Fibroblast of skin of right quadriceps (primary cell): ENCODE results near the gene CYS1.
"Not testable (repeated sequence)": the region's sequence is repeated elsewhere in the genome, so short reads cannot be mapped to it uniquely, and the experiment has no call there.

Experiments
- DNase-seq: peaks from one replicate; pipeline ENCODE4 v3.0.0-alpha.2; 2013

Gene CYS1

DNA sequence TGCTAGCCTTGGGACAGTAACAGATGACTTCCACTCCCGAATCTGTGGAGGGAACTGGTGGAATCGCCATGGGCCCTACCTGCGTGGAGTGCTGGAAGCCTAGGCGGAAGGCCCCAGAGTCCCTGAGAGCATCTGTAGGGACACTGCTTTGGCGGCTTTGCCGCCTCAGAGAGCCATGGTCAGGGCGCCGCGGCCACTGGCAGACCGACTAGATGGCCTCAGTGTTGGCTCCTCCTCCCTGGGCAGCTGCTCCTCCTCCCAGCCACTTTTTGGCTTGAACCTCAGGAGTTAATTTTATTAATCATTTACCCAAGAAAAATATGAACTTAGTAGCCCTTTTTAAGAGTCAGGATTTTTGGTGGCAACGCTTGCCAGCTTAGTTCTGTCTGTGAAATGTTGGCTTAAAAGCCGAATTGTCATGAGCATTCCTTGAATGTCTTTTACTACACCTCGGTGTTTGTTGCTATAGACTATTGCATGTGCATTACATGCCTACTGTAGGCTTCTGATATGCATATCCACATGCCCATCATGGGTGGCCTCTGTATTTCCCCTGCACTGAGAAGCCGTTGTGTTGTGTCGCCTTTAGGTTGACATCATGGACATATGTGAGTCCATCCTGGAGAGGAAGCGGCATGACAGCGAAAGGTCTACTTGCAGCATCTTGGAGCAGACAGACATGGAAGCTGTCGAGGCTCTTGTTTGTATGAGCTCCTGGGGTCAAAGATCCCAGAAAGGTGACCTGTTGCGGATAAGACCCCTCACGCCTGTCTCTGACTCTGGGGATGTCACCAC, 34.5 kb downstream of the CYS1 start:
- DNase-seq = no peak

- peak; percentile 88 for DNase-seq
Observed at GRCh38 chr2:10043906-10044601, 36.2 kb downstream of the CYS1 start.

GRCh38 chr2:10043256-10043905, 36.8 kb downstream of the CYS1 start, which contains the start of gene KLF11:
Gene KLF11, plus strand, starts transcription at chr2:10043550. Its CDS starts 167 bp downstream, at chr2:10043717.
- DNase-seq = peak; percentile 91

- DNase-seq = peak; percentile 37
Observed at GRCh38 chr2:10042301-10043161, 37.7 kb downstream of the CYS1 start.

GRCh38 chr2:10041711-10042110, 38.5 kb downstream of the CYS1 start:
- DNase-seq = no peak

- DNase-seq = no peak
Observed at GRCh38 chr2:10039658-10040410, 40.4 kb downstream of the CYS1 start.

DNA sequence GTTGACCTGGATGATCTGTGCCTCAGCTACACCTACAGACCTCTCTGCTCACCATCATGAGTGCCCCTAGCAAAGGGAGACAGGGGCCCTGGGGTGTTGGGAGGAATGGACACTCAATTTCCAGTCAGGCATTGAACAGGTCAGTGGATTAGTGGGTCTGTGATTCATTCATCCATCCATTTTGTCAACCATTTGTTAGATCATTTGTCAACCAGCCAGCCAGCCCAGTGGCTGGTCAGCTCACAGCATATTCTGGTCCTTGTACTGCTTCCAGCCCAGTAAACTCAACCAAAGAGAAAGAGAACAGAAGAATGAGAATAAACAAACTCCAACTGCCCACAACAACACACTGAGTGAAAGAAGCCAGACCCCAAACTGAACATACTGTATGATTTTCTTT, 41.5 kb downstream of the CYS1 start:
- no peak for DNase-seq

GRCh38 chr2:10038123-10038522, 42.1 kb downstream of the CYS1 start:
- no peak for DNase-seq

GRCh38 chr2:10036095-10036884, 43.9 kb downstream of the CYS1 start:
- DNase-seq = peak; percentile 27

DNA sequence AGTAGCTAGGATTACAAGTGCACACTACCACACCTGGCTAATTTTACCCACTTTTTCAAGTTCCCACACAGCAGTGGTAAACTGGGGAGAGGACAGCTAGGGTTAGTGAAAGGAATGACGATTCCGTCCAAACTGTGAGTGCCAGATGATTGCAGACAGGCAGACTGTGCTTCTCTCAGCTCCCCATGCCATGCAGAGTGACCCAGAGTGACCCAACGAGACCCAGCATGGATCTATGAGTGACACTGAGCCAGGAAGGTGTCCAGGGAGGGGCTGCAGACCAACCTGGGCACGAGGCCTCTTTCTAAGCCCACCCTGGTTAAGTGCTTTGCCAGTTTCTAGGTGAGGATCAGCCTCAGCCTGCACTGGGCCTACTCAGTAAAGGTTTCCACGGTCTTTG, 44.6 kb downstream of the CYS1 start:
- no peak for DNase-seq

DNA sequence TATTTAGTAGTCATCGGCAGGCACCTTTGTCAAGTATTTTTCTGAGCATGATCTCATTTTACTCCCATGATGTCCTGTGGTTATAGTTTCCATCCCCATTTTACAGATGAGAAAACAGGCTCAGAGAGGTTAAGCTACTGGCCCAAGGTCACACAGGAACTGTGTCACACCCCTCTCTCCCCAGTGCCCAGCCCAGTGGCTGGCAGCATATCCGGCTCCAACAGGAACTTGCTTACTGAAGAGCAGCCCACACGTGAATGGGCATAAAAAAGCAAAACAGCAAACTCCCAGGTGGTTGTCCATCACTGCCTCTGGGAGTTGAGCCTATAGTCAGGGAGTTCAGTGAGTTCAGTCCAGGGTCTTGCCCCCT, 45.2 kb downstream of the CYS1 start:
- no peak for DNase-seq

GRCh38 chr2:10034333-10035052, 45.7 kb downstream of the CYS1 start:
- no peak for DNase-seq

GRCh38 chr2:10033251-10034006, 46.8 kb downstream of the CYS1 start:
- DNase-seq = no peak

DNA sequence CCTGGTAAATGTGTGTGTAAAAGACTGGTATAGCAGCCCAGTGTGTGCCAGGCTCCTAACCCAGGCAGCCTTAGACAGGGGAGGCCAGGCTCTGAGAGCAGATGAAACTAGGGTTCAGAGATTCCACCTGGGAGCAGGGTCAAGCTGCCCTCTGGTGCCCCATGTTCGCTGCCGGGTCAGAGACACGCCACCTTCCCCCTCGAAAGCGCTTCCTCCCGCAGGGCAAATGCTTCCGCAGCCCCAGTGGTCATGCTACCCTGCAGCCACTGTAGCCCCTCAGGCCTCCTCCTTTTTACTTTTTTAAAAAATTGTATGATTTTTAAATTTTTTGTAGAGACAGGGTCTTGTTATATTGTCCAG, 47.5 kb downstream of the CYS1 start:
- DNase-seq = no peak

DNA sequence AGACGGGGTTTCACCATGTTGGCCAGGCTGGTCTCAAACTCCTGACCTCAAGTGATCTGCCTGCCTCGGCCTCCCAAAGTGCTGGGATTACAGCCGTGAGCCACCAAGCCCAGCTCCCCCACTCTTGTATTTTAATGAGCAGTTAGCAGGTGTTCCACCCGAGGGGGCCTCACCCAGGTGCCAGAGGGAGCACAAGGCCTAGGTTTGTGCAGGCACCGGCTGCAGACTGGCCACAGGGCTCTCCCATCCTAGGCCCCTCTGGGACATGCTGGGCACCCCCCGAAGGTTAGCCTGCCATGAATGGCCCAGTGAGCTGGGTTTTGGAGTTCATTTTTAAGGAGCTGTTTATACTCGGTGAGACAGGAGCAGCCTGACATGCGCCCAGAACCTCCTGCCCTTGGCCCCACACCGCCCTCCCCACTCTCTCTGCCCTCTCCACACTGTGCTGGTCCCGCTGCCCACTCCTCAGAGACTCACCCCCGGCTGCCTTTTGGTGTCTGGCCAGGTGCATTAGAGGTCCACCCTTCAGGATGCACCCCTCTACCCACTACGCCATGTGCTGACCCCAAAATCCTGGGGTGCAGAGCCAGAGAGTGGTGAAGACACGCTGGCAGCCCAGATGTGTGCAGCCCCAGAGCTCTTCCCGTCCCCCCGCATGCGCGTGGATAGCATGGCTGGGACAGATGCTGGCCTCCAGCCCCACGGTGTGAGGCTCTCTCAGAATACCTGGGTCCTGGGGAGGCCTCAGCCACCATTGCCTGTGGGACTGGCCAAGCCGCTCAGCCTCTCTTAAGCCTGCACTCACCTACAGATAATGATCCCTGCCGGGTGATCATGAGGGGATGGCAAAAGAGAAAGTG, 48.1 kb downstream of the CYS1 start:
- DNase-seq = no peak

- not testable (repeated sequence) for DNase-seq
Observed at GRCh38 chr2:10030798-10031197, 49.4 kb downstream of the CYS1 start.

DNA sequence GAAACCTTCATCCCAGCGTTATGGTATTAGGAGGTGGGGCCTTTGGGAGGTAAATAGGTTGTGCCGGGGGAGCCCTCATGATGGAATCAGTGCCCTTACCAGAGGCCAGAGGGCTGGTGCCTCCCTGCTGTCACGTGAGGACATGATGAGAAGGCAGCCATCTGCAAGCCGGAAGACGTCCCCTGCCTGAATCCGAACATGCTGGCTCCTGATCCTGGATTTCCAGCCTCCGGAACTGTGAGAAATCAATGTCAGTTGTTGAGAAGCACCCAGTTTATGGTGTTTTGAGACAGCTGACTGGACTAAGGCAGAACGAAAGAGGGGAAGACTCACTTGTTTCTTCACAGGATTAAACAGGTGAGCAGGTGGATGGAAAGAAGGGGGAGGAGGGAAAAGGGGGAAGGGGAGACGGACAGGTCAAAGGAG, 49.9 kb downstream of the CYS1 start:
- no peak for DNase-seq

DNA sequence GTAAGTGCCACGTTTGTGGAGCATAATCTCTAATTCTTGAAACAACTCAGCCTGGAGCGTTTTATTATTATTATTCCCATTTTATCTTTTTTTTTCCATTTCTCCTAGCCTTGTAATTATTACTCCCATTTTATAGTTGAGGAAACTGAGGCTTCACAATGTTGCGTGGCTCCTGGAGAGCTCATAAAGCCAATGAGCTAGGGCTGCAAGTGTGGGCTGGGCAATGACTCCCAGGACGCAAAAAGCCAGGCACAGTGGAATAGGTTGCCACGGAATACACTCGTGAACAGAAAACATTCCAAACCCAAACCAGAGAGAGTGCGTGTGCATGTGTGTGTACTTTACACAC, 50.4 kb downstream of the CYS1 start:
- no peak for DNase-seq
